GM19025 (cell line): Measurements from ENCODE around the gene PRDM1.
A peak's percentile ranks its signal among the peaks of the same experiment; 100 is the strongest.

ENCODE experiments used
- ATAC-seq: cut with Tn5 transposase; IDR thresholded peaks from one replicate; pipeline ENCODE4 v1.9.1; 2021; ENCODE audit warnings: mild to moderate bottlenecking, low read depth, moderate library complexity; ENCODE audit not compliant: unreplicated experiment

Gene PRDM1

GRCh38 chr6:106085984-106086813, at the start of gene PRDM1:
TSS of gene PRDM1 (plus strand) at chr6:106086336. CDS start at chr6:106086554, 218 bp downstream.
- ATAC-seq: peak; percentile 69

- no peak for ATAC-seq
Observed at GRCh38 chr6:106037060-106037459, 49.1 kb upstream of the PRDM1 start.

GRCh38 chr6:106039897-106040592, 46.1 kb upstream of the PRDM1 start:
- ATAC-seq: no peak

- ATAC-seq: no peak
Observed at GRCh38 chr6:106044151-106044550, 42.0 kb upstream of the PRDM1 start.

- ATAC-seq: no peak
Observed at GRCh38 chr6:106045077-106045476, 41.1 kb upstream of the PRDM1 start.

GRCh38 chr6:106046116-106046853, 39.9 kb upstream of the PRDM1 start:
- ATAC-seq: no peak

GRCh38 chr6:106046854-106047200, 39.3 kb upstream of the PRDM1 start:
- no peak for ATAC-seq

- no peak for ATAC-seq
Observed at GRCh38 chr6:106048336-106048735, 37.8 kb upstream of the PRDM1 start.

- ATAC-seq: no peak
Observed at GRCh38 chr6:106050538-106050937, 35.6 kb upstream of the PRDM1 start.

- ATAC-seq: no peak
Observed at GRCh38 chr6:106051226-106051625, 34.9 kb upstream of the PRDM1 start.

- ATAC-seq: no peak
Observed at GRCh38 chr6:106053484-106054205, 32.5 kb upstream of the PRDM1 start.

GRCh38 chr6:106055489-106055888, 30.6 kb upstream of the PRDM1 start:
- no peak for ATAC-seq

GRCh38 chr6:106056060-106056745, 29.9 kb upstream of the PRDM1 start:
- ATAC-seq: no peak

- ATAC-seq: no peak
Observed at GRCh38 chr6:106056746-106057390, 29.3 kb upstream of the PRDM1 start.

- no peak for ATAC-seq
Observed at GRCh38 chr6:106059331-106059730, 26.8 kb upstream of the PRDM1 start.

- ATAC-seq: no peak
Observed at GRCh38 chr6:106060167-106060566, 26.0 kb upstream of the PRDM1 start.

- ATAC-seq: no peak
Observed at GRCh38 chr6:106063448-106063850, 22.7 kb upstream of the PRDM1 start.

GRCh38 chr6:106064142-106064541, 22.0 kb upstream of the PRDM1 start:
- no peak for ATAC-seq

GRCh38 chr6:106064756-106065155, 21.4 kb upstream of the PRDM1 start:
- no peak for ATAC-seq

- no peak for ATAC-seq
Observed at GRCh38 chr6:106066989-106067388, 19.1 kb upstream of the PRDM1 start.
